ENCODE measurements around the gene CLPTM1L. TPM values are rescaled to one million over a fixed set of nuclear protein-coding genes. Genes with fewer than 3 reads are reported as not detected.

The CLPTM1L gene
- total RNA-seq, 4 donors from 2014 or later, result 149 to 215 (median 179) TPM

- intact Hi-C loops (cut with DNase I), result no loop called here
- Histone ChIP-seq H3K27ac (no peak overlapping the region), H3K4me1 (peaks cover 3 to 6% of the 10 kb centered on the region in 2 donors), H3K36me3 (peaks cover 66 to 85% of the 10 kb centered on the region in 2 donors), H3K9me3 (no peaks in the 10 kb centered on the region), H3K4me3 (replicated peaks in 1 of 3) (no peak overlapping the region), H3K27me3 (no peaks in the 10 kb centered on the region)
- no peak for TF ChIP-seq CTCF (IDR thresholded peaks at IDR 0.05)
- no peak for TF ChIP-seq POLR2A (IDR thresholded peaks at IDR 0.05)
- DNase-seq, result no peak
- 96% methylated on average over 16 to 20 of the region's 22 CpGs for WGBS, 2 donors
Observed at GRCh38 chr5:1322036-1322900, 22.6 kb downstream of the CLPTM1L start.

- Histone ChIP-seq H3K9me3 (no peaks in the 10 kb centered on the region), H3K27ac (no peak overlapping the region), H3K4me3 (replicated peaks in 1 of 3) (no peak overlapping the region), H3K36me3 (peaks cover 66 to 85% of the 10 kb centered on the region in 2 donors), H3K27me3 (no peaks in the 10 kb centered on the region), H3K4me1 (peaks cover 0 to under 1% of the 10 kb centered on the region in 2 donors)
- no peak for DNase-seq
- whole genome bisulfite sequencing, 2 donors, result 96 to 97% methylated on average over 16 of the region's 16 CpGs
- TF ChIP-seq CTCF (IDR thresholded peaks at IDR 0.05) (no peak), POLR2A (IDR thresholded peaks at IDR 0.05) (no peak)
- intact Hi-C loops (cut with DNase I), result no loop called here
Observed at GRCh38 chr5:1321576-1321975, 23.3 kb downstream of the CLPTM1L start.

GRCh38 chr5:1320436-1321344 is 24.2 kb downstream of the CLPTM1L start:
- no peak overlapping the region for H3K27ac ChIP-seq
- H3K27me3 ChIP-seq, result no peaks in the 10 kb centered on the region
- H3K4me1 ChIP-seq, result peaks cover 9 to 10% of the 10 kb centered on the region in 2 donors
- H3K4me3 ChIP-seq (replicated peaks in 1 of 3), result no peak overlapping the region
- H3K9me3 ChIP-seq, result no peaks in the 10 kb centered on the region
- intact Hi-C loops (cut with DNase I), result no loop called here
- DNase-seq, result no peak
- no peak for TF ChIP-seq CTCF (IDR thresholded peaks at IDR 0.05)
- no peak for TF ChIP-seq POLR2A (IDR thresholded peaks at IDR 0.05)
- 92% methylated on average over 31 to 32 of the region's 36 CpGs for WGBS, 2 donors
- peaks cover 66 to 82% of the 10 kb centered on the region in 2 donors for H3K36me3 ChIP-seq

GRCh38 chr5:1319436-1320256 is 25.3 kb downstream of the CLPTM1L start:
- H3K36me3 ChIP-seq, result peaks cover 56 to 72% of the 10 kb centered on the region in 2 donors
- peaks cover 10 to 15% of the 10 kb centered on the region in 2 donors for H3K4me1 ChIP-seq
- DNase-seq, result no peak
- H3K4me3 ChIP-seq (replicated peaks in 1 of 3), result no peak overlapping the region
- no peaks in the 10 kb centered on the region for H3K27me3 ChIP-seq
- no peaks in the 10 kb centered on the region for H3K9me3 ChIP-seq
- intact Hi-C loops (cut with DNase I), result no loop called here
- H3K27ac ChIP-seq, result no peak overlapping the region
- WGBS, 2 donors, result 94% methylated on average over 15 to 20 of the region's 21 CpGs
- no peak for TF ChIP-seq POLR2A (IDR thresholded peaks at IDR 0.05)
- no peak for TF ChIP-seq CTCF (IDR thresholded peaks at IDR 0.05)
